DOHH2 (cell line): ENCODE data around the gene NSUN6.

ENCODE experiments used
- EZH2phosphoT487 ChIP-seq: fragments of 200-600 bp; sonication (generic); IDR thresholded peaks from 2 replicates; pipeline ENCODE4 v1.6.1; 2017; ENCODE audit warnings: borderline replicate concordance, mild to moderate bottlenecking, antibody characterized with exemption, low read length, moderate library complexity, mixed read lengths
- TF ChIP-seq, protein P1 (sequence below): fragments of 200-600 bp; sonication (generic); IDR thresholded peaks from one replicate; pipeline ENCODE4 v1.5.1; 2014; ENCODE audit warnings: antibody characterized with exemption, mild to moderate bottlenecking, low read depth, low read length; ENCODE audit not compliant: poor library complexity, severe bottlenecking

DNA sequence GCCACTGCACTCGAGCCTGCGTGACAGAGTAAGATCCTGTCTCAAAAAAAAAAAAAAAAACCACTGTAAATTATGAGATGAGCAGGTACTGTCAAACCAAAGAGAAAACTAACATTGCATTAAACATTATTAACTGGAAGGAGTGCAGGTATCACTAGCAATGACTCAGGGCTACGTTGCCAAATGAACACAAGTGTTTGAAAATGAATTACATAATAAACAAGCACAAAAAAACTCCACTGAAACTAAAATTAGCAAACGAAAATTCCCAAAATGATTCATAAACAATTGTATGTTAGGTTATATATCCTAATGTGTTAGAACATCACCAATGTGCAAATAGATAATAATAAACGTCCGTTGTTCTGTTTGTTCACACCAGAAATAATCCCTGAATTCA lies 42.8 kb downstream of the NSUN6 start:
- TF ChIP-seq, protein P1, sequence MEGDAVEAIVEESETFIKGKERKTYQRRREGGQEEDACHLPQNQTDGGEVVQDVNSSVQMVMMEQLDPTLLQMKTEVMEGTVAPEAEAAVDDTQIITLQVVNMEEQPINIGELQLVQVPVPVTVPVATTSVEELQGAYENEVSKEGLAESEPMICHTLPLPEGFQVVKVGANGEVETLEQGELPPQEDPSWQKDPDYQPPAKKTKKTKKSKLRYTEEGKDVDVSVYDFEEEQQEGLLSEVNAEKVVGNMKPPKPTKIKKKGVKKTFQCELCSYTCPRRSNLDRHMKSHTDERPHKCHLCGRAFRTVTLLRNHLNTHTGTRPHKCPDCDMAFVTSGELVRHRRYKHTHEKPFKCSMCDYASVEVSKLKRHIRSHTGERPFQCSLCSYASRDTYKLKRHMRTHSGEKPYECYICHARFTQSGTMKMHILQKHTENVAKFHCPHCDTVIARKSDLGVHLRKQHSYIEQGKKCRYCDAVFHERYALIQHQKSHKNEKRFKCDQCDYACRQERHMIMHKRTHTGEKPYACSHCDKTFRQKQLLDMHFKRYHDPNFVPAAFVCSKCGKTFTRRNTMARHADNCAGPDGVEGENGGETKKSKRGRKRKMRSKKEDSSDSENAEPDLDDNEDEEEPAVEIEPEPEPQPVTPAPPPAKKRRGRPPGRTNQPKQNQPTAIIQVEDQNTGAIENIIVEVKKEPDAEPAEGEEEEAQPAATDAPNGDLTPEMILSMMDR, result no peak
- no peak for TF ChIP-seq EZH2phosphoT487
